Measurements from ENCODE around the gene NOP16.

Gene NOP16, protein sequence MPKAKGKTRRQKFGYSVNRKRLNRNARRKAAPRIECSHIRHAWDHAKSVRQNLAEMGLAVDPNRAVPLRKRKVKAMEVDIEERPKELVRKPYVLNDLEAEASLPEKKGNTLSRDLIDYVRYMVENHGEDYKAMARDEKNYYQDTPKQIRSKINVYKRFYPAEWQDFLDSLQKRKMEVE

DNA sequence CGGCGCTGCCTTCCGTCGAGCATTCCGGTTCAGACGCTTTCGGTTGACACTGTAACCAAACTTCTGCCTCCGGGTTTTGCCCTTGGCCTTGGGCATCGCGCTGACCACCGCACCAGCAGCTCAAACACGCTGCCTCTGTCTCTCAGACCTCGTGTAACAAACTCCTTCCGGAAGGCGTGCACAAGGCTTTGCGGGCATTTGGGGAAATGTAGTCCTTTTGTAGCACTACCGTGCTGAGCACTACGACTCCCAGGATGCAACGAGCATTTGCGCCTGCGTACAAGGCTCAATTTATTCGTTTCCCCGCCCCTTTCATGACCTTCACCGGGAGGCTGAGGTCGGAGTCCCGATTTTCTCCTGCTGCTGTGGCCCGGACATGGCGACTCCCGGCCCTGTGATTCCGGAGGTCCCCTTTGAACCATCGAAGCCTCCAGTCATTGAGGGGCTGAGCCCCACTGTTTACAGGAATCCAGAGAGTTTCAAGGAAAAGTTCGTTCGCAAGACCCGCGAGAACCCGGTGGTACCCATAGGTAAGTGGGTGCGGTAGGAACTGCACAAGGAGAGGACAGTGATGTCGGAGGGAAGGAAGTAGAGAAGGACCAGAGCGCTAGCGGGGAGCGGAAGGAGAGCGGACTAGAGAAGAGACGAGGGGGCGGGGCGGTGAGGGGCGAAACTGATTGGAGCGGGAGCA is at the start of gene NOP16, which contains the start of gene HIGD2A:
NOP16 (minus strand) TSS at position 155 of the 691 bp plus-strand sequence; CDS start at position 96, 59 bp downstream.
HIGD2A (plus strand) TSS at position 308 of the 691 bp plus-strand sequence; CDS start at position 377, 69 bp downstream.
- DNase-seq (ENCODE audit: low read depth in 4 of 4, low spot score in 1 of 4) = peak; percentile 98 to 100 (median 99)

GRCh38 chr5:176436656-176437055 is 48.3 kb upstream of the NOP16 start:
- no peak for DNase-seq (ENCODE audit: low read depth in 4 of 4, low spot score in 1 of 4)

DNA sequence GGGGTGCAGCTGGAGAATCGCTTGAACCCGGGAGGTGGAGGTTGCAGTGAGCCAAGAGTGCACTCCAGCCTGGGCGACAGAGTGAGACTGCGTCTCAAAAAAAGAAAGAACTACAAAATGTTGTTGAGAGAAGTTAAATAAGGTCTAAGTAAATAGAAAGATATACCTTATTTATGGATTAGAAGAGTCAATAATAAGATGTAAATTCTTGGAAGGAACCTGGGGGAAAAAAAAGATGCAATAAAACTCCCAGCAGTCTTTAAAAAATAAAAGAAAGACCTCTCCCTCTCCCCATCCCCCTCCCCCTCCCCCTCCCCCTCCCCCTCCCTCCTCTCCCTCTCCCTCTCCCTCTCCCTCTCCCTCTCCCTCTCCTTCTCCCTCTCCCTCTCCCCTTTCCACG is 44.3 kb upstream of the NOP16 start:
- no peak for DNase-seq (ENCODE audit: low read depth in 4 of 4, low spot score in 1 of 4)

DNA sequence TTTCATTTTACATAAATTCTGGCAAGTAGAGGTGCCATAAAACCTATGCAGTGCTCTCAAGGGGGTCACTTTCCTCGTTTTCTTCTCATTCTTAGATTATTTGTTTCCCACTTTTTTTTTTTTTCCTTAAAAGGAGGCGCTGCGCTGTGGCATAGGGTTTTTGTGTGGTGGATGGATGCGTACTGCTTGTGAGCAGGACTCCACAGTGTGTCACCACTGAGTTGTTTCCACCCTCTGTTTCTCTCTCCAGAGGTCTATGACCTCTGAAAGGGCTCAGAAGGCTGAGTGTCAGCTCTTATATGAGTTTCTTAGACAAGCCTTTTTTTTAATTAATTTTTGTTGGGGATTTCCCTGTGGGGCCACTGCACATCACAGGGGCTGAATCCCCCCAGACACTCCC is 41.6 kb upstream of the NOP16 start:
- no peak for DNase-seq (ENCODE audit: low read depth in 4 of 4, low spot score in 1 of 4)

GRCh38 chr5:176427971-176428370 is 39.6 kb upstream of the NOP16 start:
- no peak for DNase-seq (ENCODE audit: low read depth in 4 of 4, low spot score in 1 of 4)

GRCh38 chr5:176426876-176427275 is 38.5 kb upstream of the NOP16 start:
- no peak for DNase-seq (ENCODE audit: low read depth in 4 of 4, low spot score in 1 of 4)

GRCh38 chr5:176425791-176426190 is 37.4 kb upstream of the NOP16 start:
- DNase-seq (ENCODE audit: low read depth in 4 of 4, low spot score in 1 of 4) = no peak

DNA sequence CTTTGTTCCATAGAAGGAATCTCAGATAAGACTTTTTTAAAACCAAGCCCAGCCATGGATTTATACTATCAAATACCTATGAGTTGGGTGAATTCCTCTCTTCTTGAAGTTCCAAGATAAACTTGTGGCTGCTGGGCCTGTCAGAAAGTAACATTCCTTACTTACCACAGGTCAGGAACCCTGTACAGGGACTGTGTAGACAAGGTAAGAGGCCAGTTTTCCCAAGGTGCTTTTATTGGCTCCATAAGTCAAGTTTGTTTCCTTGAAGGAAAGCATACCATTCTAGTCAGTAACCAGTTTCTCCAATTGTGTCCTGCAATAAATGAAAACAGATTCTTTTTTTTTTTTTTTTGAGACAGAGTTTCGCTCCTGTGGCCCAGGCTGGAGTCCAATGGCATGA is 36.7 kb upstream of the NOP16 start:
- DNase-seq (ENCODE audit: low read depth in 4 of 4, low spot score in 1 of 4) = no peak

DNA sequence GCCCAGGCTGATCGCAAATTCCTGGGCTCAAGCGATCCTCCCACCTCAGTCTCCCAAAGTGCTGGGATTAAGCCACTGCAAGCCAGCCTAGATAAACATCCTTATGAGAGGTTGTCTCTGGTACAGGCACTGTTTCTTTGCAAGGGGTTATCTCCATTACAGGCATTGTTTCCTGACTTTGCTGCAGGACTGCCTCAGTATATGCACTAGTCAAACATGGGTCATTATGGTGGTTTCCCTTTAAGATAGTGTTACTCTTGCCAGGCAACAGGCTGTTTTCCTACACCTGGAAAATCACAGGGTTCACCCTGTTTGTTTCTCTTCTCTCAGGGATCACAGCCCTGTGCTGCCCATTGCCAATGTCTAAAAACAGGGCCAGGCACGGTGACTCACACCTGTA is 35.8 kb upstream of the NOP16 start:
- DNase-seq (ENCODE audit: low read depth in 4 of 4, low spot score in 1 of 4) = no peak

DNA sequence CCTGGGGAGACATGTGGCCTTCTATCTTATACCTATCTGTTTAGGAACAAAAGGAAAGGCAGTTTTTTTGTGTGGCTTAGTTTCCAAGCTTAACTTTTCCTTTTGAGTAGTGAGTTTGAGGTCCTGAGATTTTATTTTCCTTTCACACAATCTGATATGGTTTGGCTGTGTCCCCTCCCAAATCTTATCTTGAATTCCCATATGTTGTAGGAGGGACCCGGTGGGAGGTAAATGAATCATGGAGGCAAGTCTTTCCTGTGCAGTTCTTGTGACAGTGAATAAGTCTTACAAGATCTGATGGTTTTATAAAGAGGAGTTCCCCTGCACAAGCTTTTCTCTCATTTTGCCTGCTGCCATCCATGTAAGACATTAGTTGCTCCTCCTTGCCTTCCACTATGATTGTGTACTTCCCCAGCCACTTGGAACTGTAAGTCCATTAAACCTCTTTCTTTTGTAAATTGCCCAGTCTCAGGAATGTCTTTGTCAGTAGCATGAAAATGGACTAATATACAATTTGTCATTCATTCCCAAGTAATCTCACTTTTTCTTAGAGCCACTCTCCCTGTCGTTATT is 32.7 kb upstream of the NOP16 start:
- no peak for DNase-seq (ENCODE audit: low read depth in 4 of 4, low spot score in 1 of 4)

DNA sequence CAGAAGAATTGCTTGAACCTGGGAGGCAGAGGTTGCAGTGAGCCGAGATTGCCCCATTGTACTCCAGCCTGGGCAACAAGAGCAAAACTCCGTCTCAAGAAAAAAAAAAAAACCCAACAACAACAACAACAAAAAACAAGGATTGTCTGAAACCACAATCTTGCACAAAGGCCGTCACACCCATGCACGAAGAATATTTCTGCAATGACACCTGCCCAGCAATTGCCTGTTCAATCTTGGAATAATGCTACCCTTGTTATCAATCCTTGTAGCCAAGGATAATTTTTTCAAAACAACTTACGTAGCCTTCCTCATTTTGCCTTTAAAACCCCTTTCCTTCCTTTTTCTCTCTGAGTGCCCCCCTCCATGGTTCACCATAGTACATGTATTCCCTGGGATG is 31.7 kb upstream of the NOP16 start:
- no peak for DNase-seq (ENCODE audit: low read depth in 4 of 4, low spot score in 1 of 4)

DNA sequence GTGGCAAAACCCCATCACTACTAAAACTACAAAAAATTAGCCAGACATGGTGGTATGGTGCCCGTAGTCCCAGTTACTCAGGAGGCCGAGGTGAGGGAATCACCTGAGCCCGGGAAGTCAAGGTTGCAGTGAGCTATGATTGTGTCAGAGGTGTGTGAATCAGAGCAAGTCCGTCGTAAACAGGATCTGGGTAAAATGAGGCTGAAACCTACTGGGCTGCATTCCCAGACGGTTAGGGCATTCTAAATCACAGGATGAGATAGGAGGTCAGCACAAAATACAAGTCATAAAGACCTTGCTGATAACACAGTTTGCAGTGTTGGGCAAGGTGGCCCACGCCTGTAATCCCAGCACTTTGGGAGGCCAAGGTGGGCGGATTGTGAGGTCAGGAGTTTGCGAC is 29.9 kb upstream of the NOP16 start:
- no peak for DNase-seq (ENCODE audit: low read depth in 4 of 4, low spot score in 1 of 4)

DNA sequence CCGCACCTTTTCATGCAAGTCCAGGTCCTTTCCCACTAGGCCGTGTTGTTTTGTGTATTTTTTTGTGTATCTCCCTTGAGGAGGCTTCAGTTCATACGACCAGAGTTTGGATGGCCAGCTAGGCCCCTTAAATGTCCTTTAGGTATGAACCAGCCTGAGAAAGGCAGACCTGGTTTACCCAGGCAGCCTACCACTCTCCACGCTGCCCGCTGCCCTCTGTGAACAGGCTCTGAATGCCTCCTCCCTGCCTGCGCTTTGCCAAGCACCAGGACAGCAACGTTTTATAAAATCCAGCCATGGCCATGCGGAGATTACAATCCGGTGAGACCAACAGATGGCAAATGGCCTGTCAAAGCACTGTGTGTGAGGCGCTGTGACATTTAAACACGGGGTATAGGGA is 28.6 kb upstream of the NOP16 start:
- no peak for DNase-seq (ENCODE audit: low read depth in 4 of 4, low spot score in 1 of 4)

- DNase-seq (ENCODE audit: low read depth in 4 of 4, low spot score in 1 of 4) = peak; percentile 79 to 88 (median 84)
These were observed 27.8 kb upstream of the NOP16 start, which contains the start of gene CLTB for GRCh38 chr5:176415952-176416924. Gene CLTB, minus strand, starts transcription at chr5:176416539. Its CDS starts 176 bp downstream, at chr5:176416363.

- DNase-seq (ENCODE audit: low read depth in 4 of 4, low spot score in 1 of 4) = no peak
These were observed 27.0 kb upstream of the NOP16 start for GRCh38 chr5:176415240-176415951.

DNA sequence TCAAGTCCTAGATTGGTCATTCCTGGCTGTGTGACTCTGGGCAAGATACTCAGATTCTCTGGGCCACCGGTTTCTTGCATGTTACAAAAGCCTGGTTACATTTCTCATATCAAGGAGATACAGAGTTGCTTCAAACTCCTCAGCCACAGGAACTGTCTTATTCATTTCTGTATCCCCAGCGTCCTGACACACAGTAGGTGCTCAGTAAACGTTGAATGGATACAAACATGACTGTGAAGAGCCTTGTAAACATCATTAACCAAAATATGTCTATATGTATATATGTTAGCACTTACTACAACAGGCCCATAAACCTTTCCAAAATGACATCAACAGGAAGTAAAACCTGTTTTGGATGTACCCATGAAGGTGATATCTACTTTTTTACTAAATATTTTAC is 26.3 kb upstream of the NOP16 start:
- DNase-seq (ENCODE audit: low read depth in 4 of 4, low spot score in 1 of 4) = no peak

DNA sequence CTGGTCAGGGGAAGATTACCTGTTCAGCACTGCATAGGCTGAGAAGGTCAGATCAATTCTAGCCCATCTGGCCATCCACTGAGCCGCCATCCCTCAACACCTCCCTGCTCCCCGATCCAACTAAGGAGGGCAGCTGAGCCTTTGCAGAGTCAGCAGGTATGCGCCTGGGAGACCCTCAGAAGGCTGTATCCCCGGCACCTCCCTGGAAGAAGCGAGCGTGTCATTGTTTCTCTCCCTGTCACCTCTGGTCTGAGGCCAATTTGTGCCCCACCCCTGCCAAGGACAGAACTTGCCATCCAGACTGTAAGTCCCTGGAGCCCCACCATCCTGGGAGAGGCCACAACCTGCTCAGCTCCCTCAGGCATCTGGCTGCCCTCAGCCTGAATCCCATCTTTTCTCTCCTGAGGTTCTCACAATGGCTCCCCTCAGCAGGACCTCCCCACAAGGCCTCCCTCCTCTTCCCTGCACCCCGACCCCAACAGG is 25.4 kb upstream of the NOP16 start:
- no peak for DNase-seq (ENCODE audit: low read depth in 4 of 4, low spot score in 1 of 4)

DNA sequence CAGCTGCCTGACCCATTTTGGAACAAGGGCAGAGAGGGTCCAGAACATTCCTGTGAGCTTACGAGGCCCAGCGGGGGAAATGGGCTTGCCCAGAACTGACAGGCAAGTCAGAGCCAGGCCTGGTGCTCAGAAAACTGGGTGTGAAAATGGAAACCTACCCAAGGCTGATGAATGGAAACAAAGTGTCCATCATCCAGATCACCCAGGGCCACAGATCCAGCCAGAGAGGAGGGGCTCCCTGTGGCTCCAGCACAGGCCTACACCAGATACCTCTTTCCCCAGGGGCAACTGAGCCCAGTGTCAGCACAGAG is 24.8 kb upstream of the NOP16 start:
- no peak for DNase-seq (ENCODE audit: low read depth in 4 of 4, low spot score in 1 of 4)

DNA sequence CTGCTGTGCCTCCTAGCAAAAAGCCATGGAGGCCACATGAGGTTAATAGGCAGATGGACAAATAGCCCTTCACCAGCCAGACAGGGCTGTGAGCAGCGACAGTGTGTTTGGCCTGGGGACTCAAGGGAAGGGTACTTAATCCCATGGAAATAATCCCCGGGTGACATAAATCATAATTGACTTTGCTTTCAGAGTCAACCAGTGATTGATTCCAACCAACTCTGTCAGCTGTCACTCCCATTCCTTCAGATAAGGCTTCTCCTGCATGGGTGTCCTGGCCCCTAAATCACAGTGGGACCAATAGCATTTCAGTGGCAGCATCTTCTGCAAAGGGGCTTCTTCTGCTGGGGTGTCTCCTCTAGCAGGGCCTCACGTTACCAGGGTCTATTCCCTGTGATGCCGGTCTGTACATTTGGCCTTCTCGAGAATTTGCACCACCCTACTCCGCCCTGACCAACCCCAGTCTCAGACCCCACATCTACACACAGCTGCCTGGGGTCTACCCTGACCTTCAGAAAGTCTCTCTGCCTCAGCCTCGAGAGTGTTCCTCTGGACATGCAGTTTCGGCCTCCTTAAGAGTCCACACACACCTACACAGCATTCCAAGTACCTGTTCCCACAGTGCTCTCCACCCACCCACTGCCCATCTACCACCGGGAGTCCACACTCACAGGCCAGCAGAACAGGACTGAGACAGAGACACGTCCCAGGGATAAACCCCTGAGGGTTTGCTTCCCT is 24.3 kb upstream of the NOP16 start:
- DNase-seq (ENCODE audit: low read depth in 4 of 4, low spot score in 1 of 4) = no peak

Measured in stimulated activated CD4-positive, alpha-beta T cell treated with anti-CD3 and anti-CD28 coated beads, Interleukin-1b, Interleukin-23, amount 100 ng/mL, for 24 hours (primary cell).